ENCODE results near the gene ZNF48. TPM values are rescaled to one million over a fixed set of nuclear protein-coding genes. Genes with fewer than 3 reads are reported as not detected.

The ZNF48 gene
- 14.5 and 21.1 TPM in 2 replicates for total RNA-seq (ENCODE audit: low replicate concordance)
- long read RNA-seq, result 0 reads

DNA sequence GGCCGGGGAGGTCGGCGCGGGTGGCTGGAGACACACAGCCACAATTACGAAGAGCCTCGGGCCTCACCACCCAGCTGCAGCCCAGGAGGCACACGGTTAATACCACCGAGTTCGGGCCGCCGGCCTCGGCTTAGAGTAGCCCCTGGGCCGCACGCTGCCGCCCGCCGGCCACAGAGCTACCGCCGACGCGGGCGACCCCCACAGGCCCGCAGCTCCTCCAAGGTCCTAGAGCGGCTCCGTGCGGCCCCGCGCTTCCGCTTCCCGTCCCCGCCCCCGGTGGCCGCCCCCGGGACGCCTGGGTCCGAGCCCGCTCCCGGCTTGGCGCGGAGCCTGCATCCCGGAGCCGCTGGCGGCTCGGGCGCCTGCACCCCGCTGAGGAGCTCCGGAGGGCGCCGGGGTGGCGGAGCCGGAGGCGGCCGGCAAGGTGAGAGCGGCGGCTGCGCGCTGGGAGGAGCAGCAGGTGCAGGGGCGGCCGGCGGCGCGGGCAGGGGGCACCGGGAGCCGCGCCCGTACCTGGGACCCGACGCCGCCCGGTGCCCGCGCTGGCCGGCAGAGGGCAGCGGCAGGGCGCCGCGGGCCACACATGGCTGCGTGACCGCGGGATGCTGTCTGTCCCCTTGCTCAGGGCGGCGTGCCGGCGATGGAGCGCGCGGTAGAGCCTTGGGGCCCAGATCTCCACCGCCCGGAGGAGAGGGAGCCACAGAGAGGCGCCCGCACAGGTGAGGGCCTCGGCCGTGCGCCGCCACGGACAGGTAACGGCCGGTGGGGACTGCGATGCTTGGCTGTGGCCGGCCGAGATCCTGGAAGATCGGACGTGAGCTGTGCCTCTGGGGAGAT, at the start of gene ZNF48:
Gene ZNF48, plus strand, starts transcription at position 266 of the 837 bp plus-strand sequence. Its CDS starts 375 bp downstream, at position 641.
- Mint-ChIP-seq H3K4me1 (ENCODE audit: unreplicated experiment) (peaks cover 35% of the 10 kb centered on the region), H3K9me3 (no peaks in the 10 kb centered on the region), H3K4me3 (peak within 1 kb of the TSS; percentile 88), H3K27ac (peak within 1 kb of the TSS; percentile 85), H3K27me3 (no peaks in the 10 kb centered on the region), H3K36me3 (peaks cover 3% of the 10 kb centered on the region)
- DNase-seq (ENCODE audit: extremely low spot score, unreplicated experiment), result peak; percentile 89
- TF ChIP-seq CTCF (conservative IDR thresholded peaks at IDR 0.05), result peak; percentile 59

GRCh38 chr16:30346286-30346685, 48.9 kb upstream of the ZNF48 start:
- H3K4me1 Mint-ChIP-seq (ENCODE audit: unreplicated experiment), result no peaks in the 10 kb centered on the region
- H3K27ac Mint-ChIP-seq, result no peak overlapping the region
- peaks cover 7% of the 10 kb centered on the region for H3K36me3 Mint-ChIP-seq
- no peaks in the 10 kb centered on the region for H3K9me3 Mint-ChIP-seq
- peak; percentile 10 for DNase-seq (ENCODE audit: extremely low spot score, unreplicated experiment)
- no peak for TF ChIP-seq CTCF (conservative IDR thresholded peaks at IDR 0.05)
- no peaks in the 10 kb centered on the region for H3K27me3 Mint-ChIP-seq
- no peak overlapping the region for H3K4me3 Mint-ChIP-seq

GRCh38 chr16:30348113-30348512, 47.1 kb upstream of the ZNF48 start:
- Mint-ChIP-seq H3K36me3 (peaks cover 7% of the 10 kb centered on the region), H3K4me1 (ENCODE audit: unreplicated experiment) (no peaks in the 10 kb centered on the region), H3K4me3 (no peak overlapping the region), H3K27ac (no peak overlapping the region), H3K9me3 (no peaks in the 10 kb centered on the region), H3K27me3 (no peaks in the 10 kb centered on the region)
- TF ChIP-seq CTCF (conservative IDR thresholded peaks at IDR 0.05), result no peak
- no peak for DNase-seq (ENCODE audit: extremely low spot score, unreplicated experiment)

DNA sequence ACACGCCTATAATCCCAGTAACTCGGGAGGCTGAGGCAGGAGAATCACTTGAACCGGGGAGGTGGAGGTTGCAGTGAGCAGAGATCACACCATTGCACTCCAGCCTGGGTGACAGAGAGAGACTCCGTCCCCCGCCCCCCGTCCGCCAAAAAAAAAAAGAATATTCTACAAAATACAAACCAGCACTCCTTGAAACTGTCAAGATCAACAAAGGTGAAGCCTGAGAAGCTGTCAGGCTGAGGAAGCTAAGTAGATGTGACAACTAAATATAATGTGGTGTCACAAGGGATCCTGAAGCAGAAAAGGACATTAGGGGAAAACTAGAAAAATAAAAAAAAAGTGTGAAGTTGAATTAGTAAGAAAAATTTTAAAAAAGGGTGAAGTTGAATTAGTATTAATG, 46.3 kb upstream of the ZNF48 start:
- H3K4me3 Mint-ChIP-seq, result no peak overlapping the region
- H3K4me1 Mint-ChIP-seq (ENCODE audit: unreplicated experiment), result no peaks in the 10 kb centered on the region
- H3K27ac Mint-ChIP-seq, result no peak overlapping the region
- TF ChIP-seq CTCF (conservative IDR thresholded peaks at IDR 0.05), result no peak
- H3K36me3 Mint-ChIP-seq, result peaks cover 7% of the 10 kb centered on the region
- no peaks in the 10 kb centered on the region for H3K27me3 Mint-ChIP-seq
- no peak for DNase-seq (ENCODE audit: extremely low spot score, unreplicated experiment)
- no peaks in the 10 kb centered on the region for H3K9me3 Mint-ChIP-seq

DNA sequence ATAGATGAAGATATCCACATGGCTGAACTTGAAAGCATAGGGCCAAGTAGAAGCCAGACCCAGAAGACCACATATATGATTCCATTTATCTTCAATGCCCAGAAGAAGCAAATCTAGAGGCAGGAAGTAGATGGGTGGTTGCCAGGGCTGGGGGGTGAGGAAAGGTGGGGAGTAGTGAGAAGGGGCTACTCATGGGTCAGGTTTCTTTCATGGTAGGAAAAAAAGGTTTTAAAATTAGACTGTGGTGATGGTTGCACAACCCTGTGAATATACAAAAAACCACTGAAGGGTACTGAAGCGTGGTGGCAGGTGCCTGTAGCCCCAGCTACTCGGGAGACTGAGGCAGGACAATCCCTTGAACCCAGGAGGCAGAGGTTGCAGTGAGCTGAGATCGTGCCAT, 45.5 kb upstream of the ZNF48 start:
- H3K27me3 Mint-ChIP-seq, result no peaks in the 10 kb centered on the region
- H3K36me3 Mint-ChIP-seq, result peaks cover 7% of the 10 kb centered on the region
- H3K9me3 Mint-ChIP-seq, result no peaks in the 10 kb centered on the region
- no peak overlapping the region for H3K27ac Mint-ChIP-seq
- TF ChIP-seq CTCF (conservative IDR thresholded peaks at IDR 0.05), result no peak
- no peak for DNase-seq (ENCODE audit: extremely low spot score, unreplicated experiment)
- no peak overlapping the region for H3K4me3 Mint-ChIP-seq
- H3K4me1 Mint-ChIP-seq (ENCODE audit: unreplicated experiment), result peaks cover 7% of the 10 kb centered on the region

Data from type B pancreatic cell (in vitro differentiated cells).